ENCODE data around the gene TEX54.

The TEX54 gene

GRCh38 chr11:62804310-62805075 lies 28.1 kb downstream of the TEX54 start:
- no peak for TF ChIP-seq CTCF (IDR thresholded peaks at IDR 0.05; ENCODE audit: low read depth, low read length, missing control alignments)
- DNase-seq (ENCODE audit: low read depth): no peak
- peak overlapping the region; percentile 61 for H3K4me3 ChIP-seq (ENCODE audit: low read depth, low read length)

GRCh38 chr11:62801071-62801470 lies 31.6 kb downstream of the TEX54 start:
- DNase-seq (ENCODE audit: low read depth): no peak
- H3K4me3 ChIP-seq (ENCODE audit: low read depth, low read length): no peak overlapping the region
- no peak for TF ChIP-seq CTCF (IDR thresholded peaks at IDR 0.05; ENCODE audit: low read depth, low read length, missing control alignments)

DNA sequence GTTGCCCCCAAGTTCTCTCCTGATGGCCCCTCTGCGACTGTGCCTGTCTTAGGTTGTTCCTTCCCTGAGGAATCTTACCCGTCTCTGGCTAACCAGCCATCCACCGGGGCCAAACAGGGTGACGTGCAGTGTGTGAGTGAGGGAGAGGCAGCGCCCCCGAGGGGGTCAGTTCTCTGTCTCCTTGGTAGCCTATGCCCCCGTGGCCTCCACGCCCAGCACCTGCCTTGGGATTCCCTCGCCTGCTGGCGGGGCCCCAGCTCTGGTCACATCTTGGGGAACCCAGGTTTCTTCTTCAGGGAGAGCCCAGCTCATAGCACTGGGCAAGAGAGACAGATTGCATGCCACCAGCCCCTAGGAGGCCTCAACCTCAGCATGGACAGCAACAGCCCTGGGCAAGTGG lies 33.2 kb downstream of the TEX54 start:
- no peak for TF ChIP-seq CTCF (IDR thresholded peaks at IDR 0.05; ENCODE audit: low read depth, low read length, missing control alignments)
- H3K4me3 ChIP-seq (ENCODE audit: low read depth, low read length): no peak overlapping the region
- DNase-seq (ENCODE audit: low read depth): no peak

GRCh38 chr11:62796281-62796680 lies 36.4 kb downstream of the TEX54 start:
- no peak overlapping the region for H3K4me3 ChIP-seq (ENCODE audit: low read depth, low read length)
- no peak for DNase-seq (ENCODE audit: low read depth)
- no peak for TF ChIP-seq CTCF (IDR thresholded peaks at IDR 0.05; ENCODE audit: low read depth, low read length, missing control alignments)

DNA sequence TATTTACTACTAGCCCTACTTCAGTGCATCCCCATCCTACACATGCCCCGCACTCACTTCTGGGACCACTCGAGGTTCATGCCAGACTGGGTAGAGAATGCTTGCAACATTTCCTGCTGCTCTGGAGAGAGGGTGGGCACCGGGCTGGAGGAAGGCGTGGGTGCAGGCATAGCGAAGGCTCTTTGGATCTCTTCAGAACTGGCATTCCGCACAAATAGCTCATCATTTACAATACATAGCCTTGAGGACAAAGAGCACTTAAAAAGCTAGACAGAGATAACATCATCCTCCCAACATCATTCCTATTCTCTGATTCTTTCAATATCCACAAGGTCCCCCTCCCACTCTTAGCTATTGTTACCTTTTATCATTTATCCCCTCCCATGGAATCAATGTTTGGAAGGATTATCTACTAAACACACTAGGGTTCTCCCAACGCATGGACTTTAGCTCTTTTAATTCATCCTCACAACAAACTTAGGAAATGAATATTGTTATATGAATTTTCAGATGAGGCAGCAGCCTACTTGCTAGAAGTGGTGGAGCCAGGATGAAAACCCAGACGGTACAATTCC lies 38.4 kb downstream of the TEX54 start:
- no peak overlapping the region for H3K4me3 ChIP-seq (ENCODE audit: low read depth, low read length)
- DNase-seq (ENCODE audit: low read depth): no peak
- no peak for TF ChIP-seq CTCF (IDR thresholded peaks at IDR 0.05; ENCODE audit: low read depth, low read length, missing control alignments)

DNA sequence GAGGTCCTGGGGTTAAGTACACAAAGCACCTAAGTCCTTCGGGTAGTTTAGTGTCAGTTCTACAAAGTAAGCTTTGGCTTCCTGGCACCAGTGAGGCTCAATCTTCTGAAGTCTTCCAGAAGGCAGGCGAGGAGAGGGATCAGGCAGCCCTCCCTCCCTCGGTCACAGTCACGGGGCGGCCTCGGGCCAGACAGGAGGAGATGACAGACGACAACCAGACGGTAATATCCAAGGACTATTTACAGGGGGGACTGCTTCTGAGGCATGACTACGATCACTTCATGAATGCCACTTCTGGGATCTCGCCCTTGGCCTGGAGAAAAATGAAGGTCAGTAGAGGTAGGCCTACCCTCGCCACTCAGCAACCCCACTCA lies 40.5 kb downstream of the TEX54 start:
- peak overlapping the region; percentile 7; the same call in 1 of the 2 replicates for H3K4me3 ChIP-seq (ENCODE audit: low read depth, low read length)
- TF ChIP-seq CTCF (IDR thresholded peaks at IDR 0.05; ENCODE audit: low read depth, low read length, missing control alignments): no peak
- no peak for DNase-seq (ENCODE audit: low read depth)
